OCI-LY3 (cell line): Measurements from ENCODE around the gene IPO11.

Experiments
- EZH2phosphoT487 ChIP-seq: fragments of 200-600 bp; shearing (Covaris generic); IDR thresholded peaks from 2 replicates; pipeline ENCODE4 v1.6.1; 2018; ENCODE audit warnings: antibody characterized with exemption, mixed run types, low read depth
- TF ChIP-seq, protein P1 (sequence below): fragments of 200-600, 300-600 bp; sonication (generic); IDR thresholded peaks from 2 replicates; pipeline ENCODE4 v1.5.1; 2014; ENCODE audit warnings: antibody characterized with exemption, low read length, low read depth

DNA sequence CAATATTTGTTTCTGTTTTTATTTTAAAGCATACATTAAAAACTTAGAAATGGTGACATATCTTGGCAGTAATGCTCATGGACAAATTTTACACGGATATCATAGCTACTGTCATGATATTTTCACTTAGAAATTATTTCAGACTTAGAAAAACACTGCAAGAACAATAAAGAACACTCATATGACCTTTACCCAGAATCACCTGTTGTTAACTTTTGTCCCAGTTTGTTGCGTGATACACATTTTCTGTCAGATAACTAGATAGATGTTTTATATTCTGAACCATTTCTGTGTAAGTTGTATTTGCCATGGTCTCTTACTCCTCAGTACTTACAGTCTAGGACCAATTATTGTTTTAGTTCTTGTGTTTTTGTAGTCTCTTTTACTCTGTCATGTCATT, 162.5 kb downstream of the IPO11 start:
- TF ChIP-seq, protein P1, sequence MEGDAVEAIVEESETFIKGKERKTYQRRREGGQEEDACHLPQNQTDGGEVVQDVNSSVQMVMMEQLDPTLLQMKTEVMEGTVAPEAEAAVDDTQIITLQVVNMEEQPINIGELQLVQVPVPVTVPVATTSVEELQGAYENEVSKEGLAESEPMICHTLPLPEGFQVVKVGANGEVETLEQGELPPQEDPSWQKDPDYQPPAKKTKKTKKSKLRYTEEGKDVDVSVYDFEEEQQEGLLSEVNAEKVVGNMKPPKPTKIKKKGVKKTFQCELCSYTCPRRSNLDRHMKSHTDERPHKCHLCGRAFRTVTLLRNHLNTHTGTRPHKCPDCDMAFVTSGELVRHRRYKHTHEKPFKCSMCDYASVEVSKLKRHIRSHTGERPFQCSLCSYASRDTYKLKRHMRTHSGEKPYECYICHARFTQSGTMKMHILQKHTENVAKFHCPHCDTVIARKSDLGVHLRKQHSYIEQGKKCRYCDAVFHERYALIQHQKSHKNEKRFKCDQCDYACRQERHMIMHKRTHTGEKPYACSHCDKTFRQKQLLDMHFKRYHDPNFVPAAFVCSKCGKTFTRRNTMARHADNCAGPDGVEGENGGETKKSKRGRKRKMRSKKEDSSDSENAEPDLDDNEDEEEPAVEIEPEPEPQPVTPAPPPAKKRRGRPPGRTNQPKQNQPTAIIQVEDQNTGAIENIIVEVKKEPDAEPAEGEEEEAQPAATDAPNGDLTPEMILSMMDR: no peak
- TF ChIP-seq EZH2phosphoT487: no peak
